ENCODE data around the gene LRRC61. TPM values are rescaled to one million over a fixed set of nuclear protein-coding genes. Genes with fewer than 3 reads are reported as not detected.

Gene LRRC61
- total RNA-seq, 2 donors from 2014 or later: 0.77 to 27.0 TPM

DNA sequence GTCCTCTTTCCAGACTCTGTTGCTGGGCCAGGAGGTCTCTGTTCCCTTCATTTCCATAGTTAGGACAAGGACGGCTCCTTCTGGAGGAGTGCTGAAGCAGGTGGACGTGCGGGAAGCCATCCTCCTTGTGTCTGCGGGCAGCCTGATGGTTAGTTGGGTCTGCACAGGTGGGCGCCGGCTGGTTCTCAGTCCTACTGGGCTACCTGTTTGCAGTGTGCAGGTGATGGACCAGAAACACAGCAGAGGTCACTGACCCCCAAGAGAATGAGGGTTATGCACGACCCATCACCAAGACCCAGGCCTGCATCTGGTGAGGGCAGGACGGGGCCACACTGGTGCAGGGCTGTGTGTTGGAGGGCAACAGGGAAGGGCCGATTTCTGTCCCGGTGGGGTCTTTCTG, 10.5 kb downstream of the LRRC61 start:
- Histone ChIP-seq H3K4me1 (ENCODE audit: control insufficient read depth, insufficient read depth, low read length) (no peaks in the 10 kb centered on the region), H3K27me3 (ENCODE audit: control insufficient read depth, insufficient read depth, low read length, poor library complexity, severe bottlenecking) (no peaks in the 10 kb centered on the region), H3K4me3 (ENCODE audit: low read length) (no peak overlapping the region), H3K9me3 (ENCODE audit: control insufficient read depth, low read length) (no peaks in the 10 kb centered on the region), H3K36me3 (ENCODE audit: control insufficient read depth, insufficient read depth, low read length) (peaks cover 10% of the 10 kb centered on the region), H3K9ac (ENCODE audit: extremely low read depth, low read length, poor library complexity, severe bottlenecking) (no peak overlapping the region), H3K27ac (ENCODE audit: low read depth, low read length) (no peak overlapping the region)
- TF ChIP-seq, protein P1, sequence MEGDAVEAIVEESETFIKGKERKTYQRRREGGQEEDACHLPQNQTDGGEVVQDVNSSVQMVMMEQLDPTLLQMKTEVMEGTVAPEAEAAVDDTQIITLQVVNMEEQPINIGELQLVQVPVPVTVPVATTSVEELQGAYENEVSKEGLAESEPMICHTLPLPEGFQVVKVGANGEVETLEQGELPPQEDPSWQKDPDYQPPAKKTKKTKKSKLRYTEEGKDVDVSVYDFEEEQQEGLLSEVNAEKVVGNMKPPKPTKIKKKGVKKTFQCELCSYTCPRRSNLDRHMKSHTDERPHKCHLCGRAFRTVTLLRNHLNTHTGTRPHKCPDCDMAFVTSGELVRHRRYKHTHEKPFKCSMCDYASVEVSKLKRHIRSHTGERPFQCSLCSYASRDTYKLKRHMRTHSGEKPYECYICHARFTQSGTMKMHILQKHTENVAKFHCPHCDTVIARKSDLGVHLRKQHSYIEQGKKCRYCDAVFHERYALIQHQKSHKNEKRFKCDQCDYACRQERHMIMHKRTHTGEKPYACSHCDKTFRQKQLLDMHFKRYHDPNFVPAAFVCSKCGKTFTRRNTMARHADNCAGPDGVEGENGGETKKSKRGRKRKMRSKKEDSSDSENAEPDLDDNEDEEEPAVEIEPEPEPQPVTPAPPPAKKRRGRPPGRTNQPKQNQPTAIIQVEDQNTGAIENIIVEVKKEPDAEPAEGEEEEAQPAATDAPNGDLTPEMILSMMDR (conservative IDR thresholded peaks at IDR 0.05): no peak
- 88 to 94% methylated on average over 9 to 10 of the region's 10 CpGs for WGBS, 2 experiments (ENCODE audit: insufficient coverage in 1 of 2, insufficient read length in 1 of 2)
- Mint-ChIP-seq H3K27me3 (ENCODE audit: insufficient read depth) (no peaks in the 10 kb centered on the region), H3K9me3 (no peaks in the 10 kb centered on the region), H3K4me1 (peaks cover 21% of the 10 kb centered on the region), H3K36me3 (ENCODE audit: low read depth) (peaks cover 15% of the 10 kb centered on the region), H3K27ac (peak overlapping the region; percentile 74), H3K4me3 (no peak overlapping the region)
- DNase-seq: no peak

DNA sequence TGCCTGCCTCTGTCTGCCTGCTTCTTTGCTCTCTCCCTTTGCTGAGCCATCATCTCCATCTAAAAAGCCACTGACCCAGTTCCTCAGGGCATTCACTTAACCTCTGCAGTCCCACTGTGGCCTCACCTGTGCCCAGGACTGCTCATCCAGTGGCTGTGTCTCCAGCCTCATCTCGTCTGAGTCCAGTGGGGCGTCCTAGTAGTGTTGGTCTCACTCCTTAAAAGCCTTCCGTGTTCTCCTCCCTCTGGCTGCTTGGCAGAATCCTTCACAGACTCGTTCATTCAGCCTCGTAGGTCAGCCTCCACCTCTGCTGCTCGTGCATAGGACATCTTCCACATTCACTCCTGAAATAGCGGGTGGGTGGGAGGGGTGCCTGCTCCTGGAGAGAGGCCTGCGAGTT, 11.0 kb downstream of the LRRC61 start:
- no peaks in the 10 kb centered on the region for H3K4me1 ChIP-seq (ENCODE audit: control insufficient read depth, insufficient read depth, low read length)

DNA sequence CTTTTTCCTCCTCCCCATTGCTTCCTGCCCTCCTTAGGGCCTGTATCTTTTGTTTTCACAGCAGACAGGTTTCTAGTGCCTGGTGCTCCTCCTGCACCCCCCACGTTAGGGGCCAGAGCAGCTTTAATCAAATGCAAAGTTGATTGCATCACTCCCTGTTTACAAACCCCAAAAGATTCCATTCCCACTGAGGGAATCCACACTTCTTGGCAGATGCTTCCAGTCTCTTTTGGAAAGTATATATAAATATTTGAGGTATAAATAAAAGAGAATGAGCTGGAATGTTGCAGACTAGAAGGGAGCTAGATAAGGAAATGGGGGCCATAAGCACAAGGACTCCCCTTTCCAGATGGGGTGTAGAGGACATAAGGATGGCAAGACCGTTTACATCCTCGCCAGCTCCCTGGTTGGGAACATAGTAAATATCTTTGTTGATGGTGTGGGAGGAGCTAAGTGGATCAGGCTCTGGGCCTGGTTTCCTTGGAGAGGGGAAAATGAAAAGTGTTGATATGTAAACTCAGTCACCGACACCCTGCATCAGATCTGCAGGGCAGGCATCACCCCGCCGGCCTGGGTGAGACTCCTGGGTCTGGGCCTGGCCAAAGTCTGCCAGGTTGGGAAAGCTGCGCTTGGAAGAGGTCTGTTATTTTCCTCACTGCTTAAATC, 12.1 kb downstream of the LRRC61 start:
- Histone ChIP-seq H3K27ac (ENCODE audit: low read depth, low read length) (no peak overlapping the region), H3K4me1 (ENCODE audit: control insufficient read depth, insufficient read depth, low read length) (no peaks in the 10 kb centered on the region), H3K36me3 (ENCODE audit: control insufficient read depth, insufficient read depth, low read length) (peaks cover 5% of the 10 kb centered on the region), H3K9ac (ENCODE audit: extremely low read depth, low read length, poor library complexity, severe bottlenecking) (no peak overlapping the region), H3K9me3 (ENCODE audit: control insufficient read depth, low read length) (no peaks in the 10 kb centered on the region), H3K27me3 (ENCODE audit: control insufficient read depth, insufficient read depth, low read length, poor library complexity, severe bottlenecking) (no peaks in the 10 kb centered on the region), H3K4me3 (ENCODE audit: low read length) (no peak overlapping the region)
- 61 to 69% methylated on average over 5 to 7 of the region's 7 CpGs for WGBS, 2 experiments (ENCODE audit: insufficient coverage in 1 of 2, insufficient read length in 1 of 2)
- peak; percentile 75 for DNase-seq
- Mint-ChIP-seq H3K4me3 (no peak overlapping the region), H3K9me3 (no peaks in the 10 kb centered on the region), H3K4me1 (peaks cover 25% of the 10 kb centered on the region), H3K27me3 (ENCODE audit: insufficient read depth) (peaks cover 8% of the 10 kb centered on the region), H3K27ac (peak overlapping the region; percentile 84), H3K36me3 (ENCODE audit: low read depth) (peaks cover 12% of the 10 kb centered on the region)
- TF ChIP-seq, protein P1 (conservative IDR thresholded peaks at IDR 0.05): no peak

More for the DNA sequence above, 11.0 kb downstream of the LRRC61 start:
- Mint-ChIP-seq H3K27ac (peak overlapping the region; percentile 74), H3K36me3 (ENCODE audit: low read depth) (peaks cover 14% of the 10 kb centered on the region), H3K4me3 (no peak overlapping the region), H3K27me3 (ENCODE audit: insufficient read depth) (no peaks in the 10 kb centered on the region), H3K4me1 (peaks cover 19% of the 10 kb centered on the region), H3K9me3 (no peaks in the 10 kb centered on the region)
- Histone ChIP-seq H3K27ac (ENCODE audit: low read depth, low read length) (no peak overlapping the region), H3K9ac (ENCODE audit: extremely low read depth, low read length, poor library complexity, severe bottlenecking) (no peak overlapping the region), H3K36me3 (ENCODE audit: control insufficient read depth, insufficient read depth, low read length) (peaks cover 6% of the 10 kb centered on the region), H3K4me3 (ENCODE audit: low read length) (no peak overlapping the region), H3K27me3 (ENCODE audit: control insufficient read depth, insufficient read depth, low read length, poor library complexity, severe bottlenecking) (no peaks in the 10 kb centered on the region), H3K9me3 (ENCODE audit: control insufficient read depth, low read length) (no peaks in the 10 kb centered on the region)
- WGBS, 2 experiments (ENCODE audit: insufficient coverage in 1 of 2, insufficient read length in 1 of 2): 88 to 90% methylated on average over 5 to 8 of the region's 8 CpGs
- TF ChIP-seq, protein P1 (conservative IDR thresholded peaks at IDR 0.05): no peak
- DNase-seq: no peak

Measured in endodermal cell (in vitro differentiated cells).